Activated naive CD4-positive, alpha-beta T cell treated with anti-CD3 and anti-CD28 coated beads, Interleukin-2, amount 50 U/mL, for 24 hours (primary cell): ENCODE results near the gene CLCN5.

Experiments used
- H3K27ac Mint-ChIP-seq: one replicate; pipeline ENCODE4 v1.8.0; 2021; ENCODE audit warnings: mild to moderate bottlenecking, mixed read lengths
- H3K27me3 Mint-ChIP-seq: one replicate; pipeline ENCODE4 v1.8.0; 2021; ENCODE audit warnings: mixed read lengths
- H3K36me3 Mint-ChIP-seq: one replicate; pipeline ENCODE4 v1.8.0; 2021; ENCODE audit warnings: mixed read lengths
- H3K4me1 Mint-ChIP-seq: one replicate; pipeline ENCODE4 v1.8.0; 2021; ENCODE audit warnings: mixed read lengths
- H3K4me3 Mint-ChIP-seq: one replicate; pipeline ENCODE4 v1.8.0; 2021; ENCODE audit warnings: mild to moderate bottlenecking, mixed read lengths
- H3K9me3 Mint-ChIP-seq: one replicate; pipeline ENCODE4 v1.8.0; 2021; ENCODE audit warnings: mixed read lengths

CLCN5 gene

GRCh38 chrX:49922291-49923241, at the start of gene CLCN5:
CLCN5 (plus strand) TSS chrX:49922596; CDS start chrX:49925299, 2,703 bp downstream.
- Mint-ChIP-seq H3K9me3 (no peaks in the 10 kb centered on the region), H3K36me3 (peaks cover 5% of the 10 kb centered on the region), H3K4me3 (peak within 1 kb of the TSS; percentile 81), H3K4me1 (peaks cover 18% of the 10 kb centered on the region), H3K27me3 (no peaks in the 10 kb centered on the region), H3K27ac (peak within 1 kb of the TSS; percentile 80)

GRCh38 chrX:49876750-49877149, 45.6 kb upstream of the CLCN5 start:
- Mint-ChIP-seq H3K9me3 (no peaks in the 10 kb centered on the region), H3K4me3 (no peak overlapping the region), H3K36me3 (no peaks in the 10 kb centered on the region), H3K4me1 (peaks cover 26% of the 10 kb centered on the region), H3K27ac (no peak overlapping the region), H3K27me3 (no peaks in the 10 kb centered on the region)

DNA sequence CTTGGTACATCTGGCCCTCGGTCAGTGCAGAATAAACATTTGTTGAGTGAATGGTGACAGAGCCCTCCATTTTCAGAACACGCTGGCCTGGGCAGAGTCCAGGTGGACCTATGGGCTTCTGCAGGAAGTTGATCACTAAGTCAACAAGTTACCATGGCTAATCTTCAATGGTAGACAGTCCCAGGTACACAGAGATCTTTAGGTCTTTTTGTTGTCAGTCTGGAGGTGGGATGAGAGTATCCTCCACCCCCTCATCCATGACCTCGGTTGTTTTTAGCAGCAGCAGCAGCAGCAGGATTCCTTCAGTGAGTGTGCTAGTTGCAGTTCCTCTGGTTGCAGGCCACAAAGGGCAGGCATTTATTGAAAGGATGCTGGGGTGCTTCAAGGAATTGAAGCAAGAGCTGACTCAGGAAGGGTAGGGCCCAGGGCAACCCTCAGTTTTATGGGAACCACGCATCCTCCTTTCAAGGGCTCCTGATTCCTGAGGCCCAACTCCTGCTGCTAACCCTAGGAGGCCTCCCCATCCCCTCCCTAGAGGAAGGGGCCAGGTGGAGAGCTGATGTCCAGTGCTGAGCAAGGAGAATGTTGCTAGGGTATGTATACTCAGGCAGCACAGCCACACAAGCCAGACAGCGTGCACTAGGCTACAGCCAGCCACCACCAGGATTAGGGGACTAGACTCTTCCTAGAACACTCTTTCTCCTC, 44.8 kb upstream of the CLCN5 start:
- peaks cover 30% of the 10 kb centered on the region for H3K4me1 Mint-ChIP-seq
- H3K27me3 Mint-ChIP-seq = no peaks in the 10 kb centered on the region
- no peaks in the 10 kb centered on the region for H3K9me3 Mint-ChIP-seq
- no peak overlapping the region for H3K4me3 Mint-ChIP-seq
- no peaks in the 10 kb centered on the region for H3K36me3 Mint-ChIP-seq
- H3K27ac Mint-ChIP-seq = no peak overlapping the region

- H3K36me3 Mint-ChIP-seq = no peaks in the 10 kb centered on the region
- no peaks in the 10 kb centered on the region for H3K9me3 Mint-ChIP-seq
- no peak overlapping the region for H3K27ac Mint-ChIP-seq
- H3K4me1 Mint-ChIP-seq = peaks cover 35% of the 10 kb centered on the region
- H3K4me3 Mint-ChIP-seq = peak overlapping the region; percentile 80
- no peaks in the 10 kb centered on the region for H3K27me3 Mint-ChIP-seq
Observed at GRCh38 chrX:49878128-49878833, 44.1 kb upstream of the CLCN5 start.

DNA sequence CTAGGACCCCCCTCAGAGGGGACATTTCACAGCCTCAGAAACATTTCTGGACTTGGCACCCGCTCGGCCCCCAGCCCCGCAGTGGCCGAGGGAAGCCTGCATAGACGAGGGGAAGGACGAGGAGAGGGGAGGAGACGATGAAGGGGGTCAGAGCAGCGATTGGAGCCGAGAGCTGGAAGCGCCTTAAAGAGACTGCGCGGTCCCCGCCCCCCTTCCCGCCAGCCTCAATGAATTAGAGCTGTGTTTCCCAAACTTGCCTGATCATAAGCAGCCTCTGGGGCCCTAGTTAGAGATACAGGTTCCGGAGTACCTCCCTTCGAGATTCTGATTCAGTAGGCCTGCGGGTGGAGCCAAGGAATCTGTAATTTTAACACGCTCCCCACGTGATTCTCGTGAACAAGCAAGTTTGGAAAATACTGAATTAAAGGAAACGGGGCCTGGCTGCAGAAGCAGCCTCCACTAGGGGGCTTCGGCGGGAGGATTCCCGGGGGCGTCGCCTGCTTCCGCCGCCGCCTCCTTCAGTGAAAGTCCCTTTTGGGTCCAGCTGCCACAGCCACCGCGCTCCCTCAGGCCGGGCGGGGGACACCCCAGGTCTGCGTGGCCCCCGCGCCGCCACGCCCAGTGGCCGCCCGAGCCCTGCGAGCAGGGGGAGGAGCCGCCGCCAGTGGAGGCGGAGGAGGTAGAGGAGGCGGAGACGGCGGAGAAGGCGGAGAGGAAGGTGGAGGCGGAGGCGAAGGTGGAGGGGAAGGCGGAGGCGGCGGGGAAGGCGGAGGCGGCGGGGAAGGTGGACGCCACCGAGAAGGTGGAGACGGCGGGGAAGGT, 43.4 kb upstream of the CLCN5 start, which contains the start of gene USP27X:
Gene USP27X (plus strand): TSS at position 651 of the 822 bp plus-strand sequence. CDS start 824 bp downstream, outside the sequence.
- Mint-ChIP-seq H3K36me3 (peaks cover under 1% of the 10 kb centered on the region), H3K27ac (peak within 1 kb of the TSS; percentile 65), H3K9me3 (no peaks in the 10 kb centered on the region)

GRCh38 chrX:49879656-49880277, 42.6 kb upstream of the CLCN5 start:
- peak overlapping the region; percentile 65 for H3K27ac Mint-ChIP-seq
- no peaks in the 10 kb centered on the region for H3K27me3 Mint-ChIP-seq
- no peaks in the 10 kb centered on the region for H3K9me3 Mint-ChIP-seq

More for the DNA sequence above, 43.4 kb upstream of the CLCN5 start, which contains the start of gene USP27X:
- H3K4me1 Mint-ChIP-seq = peaks cover 36% of the 10 kb centered on the region
- H3K27me3 Mint-ChIP-seq = no peaks in the 10 kb centered on the region
- H3K4me3 Mint-ChIP-seq = peak within 1 kb of the TSS; percentile 82

GRCh38 chrX:49880668-49881067, 41.7 kb upstream of the CLCN5 start:
- Mint-ChIP-seq H3K4me1 (peaks cover 40% of the 10 kb centered on the region), H3K36me3 (peaks cover 3% of the 10 kb centered on the region), H3K27me3 (no peaks in the 10 kb centered on the region), H3K4me3 (no peak overlapping the region), H3K9me3 (no peaks in the 10 kb centered on the region), H3K27ac (no peak overlapping the region)

More at GRCh38 chrX:49879656-49880277, 42.6 kb upstream of the CLCN5 start:
- H3K4me1 Mint-ChIP-seq = peaks cover 40% of the 10 kb centered on the region
- H3K36me3 Mint-ChIP-seq = peaks cover 3% of the 10 kb centered on the region
- peak overlapping the region; percentile 82 for H3K4me3 Mint-ChIP-seq

DNA sequence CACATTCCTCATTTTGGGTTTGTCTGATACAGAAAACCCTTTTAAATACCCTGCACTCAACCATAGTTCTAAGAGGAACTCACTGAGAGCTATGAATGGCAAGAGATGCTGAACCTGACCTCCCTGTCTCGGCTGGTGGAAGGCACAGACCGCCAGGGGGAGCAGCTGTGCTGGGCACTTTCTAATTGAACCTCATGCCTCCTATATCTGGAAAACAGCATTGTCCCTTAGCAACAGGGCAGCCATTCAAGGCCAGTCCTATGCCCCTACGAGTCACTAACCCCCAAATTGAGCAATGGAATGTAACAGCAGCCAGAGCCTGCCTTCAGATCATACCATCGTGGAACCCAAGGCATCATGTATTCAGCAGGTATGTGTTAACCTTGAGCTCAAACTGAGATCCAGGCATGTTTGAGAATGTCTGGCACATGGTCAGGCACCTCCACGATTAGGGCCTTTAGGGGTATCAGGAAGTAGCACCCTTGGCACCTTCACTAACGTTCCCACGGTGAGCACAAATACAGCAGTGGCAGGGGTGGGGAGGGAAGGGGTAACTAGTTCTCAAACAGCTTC, 38.0 kb upstream of the CLCN5 start:
- Mint-ChIP-seq H3K4me3 (peak overlapping the region; percentile 66), H3K27ac (no peak overlapping the region), H3K9me3 (no peaks in the 10 kb centered on the region), H3K27me3 (no peaks in the 10 kb centered on the region), H3K4me1 (peaks cover 30% of the 10 kb centered on the region), H3K36me3 (peaks cover 3% of the 10 kb centered on the region)

DNA sequence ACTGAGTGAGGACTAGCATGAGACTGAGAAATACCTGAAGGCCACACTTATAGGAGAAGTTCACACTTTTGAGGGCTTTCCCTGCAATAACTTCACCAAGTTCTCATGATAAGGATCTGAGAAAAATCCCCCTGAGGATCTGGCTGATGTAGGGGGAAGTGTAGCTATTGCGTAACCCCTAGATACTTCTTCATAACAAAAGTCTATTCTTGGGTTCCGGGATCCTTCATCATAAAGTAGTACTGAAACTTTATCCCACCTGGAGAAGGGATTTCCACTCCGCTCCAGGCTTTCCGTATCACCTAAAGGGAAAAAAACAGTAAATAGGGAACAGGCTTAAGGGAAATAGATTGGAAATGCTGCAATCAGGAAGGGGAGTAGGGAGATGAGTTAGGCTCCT, 29.9 kb upstream of the CLCN5 start:
- no peak overlapping the region for H3K27ac Mint-ChIP-seq
- H3K4me3 Mint-ChIP-seq = no peak overlapping the region
- no peaks in the 10 kb centered on the region for H3K4me1 Mint-ChIP-seq
- peaks cover 8% of the 10 kb centered on the region for H3K9me3 Mint-ChIP-seq
- peaks cover 7% of the 10 kb centered on the region for H3K27me3 Mint-ChIP-seq
- H3K36me3 Mint-ChIP-seq = peaks cover 5% of the 10 kb centered on the region

GRCh38 chrX:49896951-49897350, 25.4 kb upstream of the CLCN5 start:
- H3K4me1 Mint-ChIP-seq = no peaks in the 10 kb centered on the region
- H3K27me3 Mint-ChIP-seq = peaks cover 9% of the 10 kb centered on the region
- no peak overlapping the region for H3K4me3 Mint-ChIP-seq
- H3K36me3 Mint-ChIP-seq = peaks cover 5% of the 10 kb centered on the region
- no peak overlapping the region for H3K27ac Mint-ChIP-seq
- H3K9me3 Mint-ChIP-seq = peaks cover 8% of the 10 kb centered on the region

- Mint-ChIP-seq H3K27ac (no peak overlapping the region), H3K4me1 (no peaks in the 10 kb centered on the region), H3K9me3 (peaks cover 8% of the 10 kb centered on the region), H3K4me3 (no peak overlapping the region), H3K36me3 (peaks cover 5% of the 10 kb centered on the region), H3K27me3 (peaks cover 9% of the 10 kb centered on the region)
Observed at GRCh38 chrX:49901048-49901447, 21.3 kb upstream of the CLCN5 start.

- H3K36me3 Mint-ChIP-seq = no peaks in the 10 kb centered on the region
Observed at GRCh38 chrX:49910344-49910743, 12.1 kb upstream of the CLCN5 start.

GRCh38 chrX:49912086-49912485, 10.3 kb upstream of the CLCN5 start:
- no peak overlapping the region for H3K4me3 Mint-ChIP-seq
- H3K9me3 Mint-ChIP-seq = no peaks in the 10 kb centered on the region
- H3K27me3 Mint-ChIP-seq = no peaks in the 10 kb centered on the region
- no peak overlapping the region for H3K27ac Mint-ChIP-seq
- peaks cover 22% of the 10 kb centered on the region for H3K4me1 Mint-ChIP-seq
- H3K36me3 Mint-ChIP-seq = no peaks in the 10 kb centered on the region

More at GRCh38 chrX:49910344-49910743, 12.1 kb upstream of the CLCN5 start:
- Mint-ChIP-seq H3K4me3 (no peak overlapping the region), H3K4me1 (peaks cover 22% of the 10 kb centered on the region), H3K27ac (peak overlapping the region; percentile 14), H3K27me3 (no peaks in the 10 kb centered on the region), H3K9me3 (no peaks in the 10 kb centered on the region)

DNA sequence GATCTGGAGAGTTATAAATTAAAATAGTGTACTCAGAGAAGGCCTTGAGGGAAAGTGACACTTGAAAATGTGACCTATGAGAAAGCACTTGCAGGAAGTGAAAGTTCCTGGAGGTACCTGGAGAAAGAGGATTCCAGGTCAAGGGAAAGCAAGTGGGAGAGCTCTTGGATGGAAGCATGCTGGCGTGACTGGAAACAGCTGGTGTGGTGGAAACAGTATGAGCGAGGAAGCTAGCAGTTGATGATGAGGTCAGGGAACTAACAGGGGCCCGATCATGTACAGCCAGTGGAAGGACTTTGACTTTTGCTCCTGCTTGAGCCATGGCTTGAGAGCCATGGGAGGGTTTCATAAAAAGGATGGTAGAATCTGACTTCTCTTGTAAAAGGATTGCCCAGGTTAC, 9.5 kb upstream of the CLCN5 start:
- H3K4me1 Mint-ChIP-seq = peaks cover 22% of the 10 kb centered on the region
- H3K27ac Mint-ChIP-seq = no peak overlapping the region
- no peaks in the 10 kb centered on the region for H3K27me3 Mint-ChIP-seq
- no peak overlapping the region for H3K4me3 Mint-ChIP-seq
- H3K9me3 Mint-ChIP-seq = no peaks in the 10 kb centered on the region
- no peaks in the 10 kb centered on the region for H3K36me3 Mint-ChIP-seq
